Endothelial cell of umbilical vein (primary cell): ENCODE measurements around the gene LILRB3. TPM values are rescaled to one million over a fixed set of nuclear protein-coding genes. Genes with fewer than 3 reads are reported as not detected.
"Not testable (repeated sequence)": the region's sequence is repeated elsewhere in the genome, so short reads cannot be mapped to it uniquely, and the experiment has no call there.

Experiments used
- BruUV-seq: library from RNA; stranded (reverse); fragments of 400-500 nt; replicated peaks from 2 replicates; lab custom pipeline; 2021; lab: Mats Ljungman, UMichigan
- CTCF ChIA-PET: fragments of 300-600, 350-600 bp; sonication (Branson Sonifier 250); formaldehyde crosslinking; loops from one replicate; lab custom pipeline; 2021; ENCODE audit warnings: antibody characterized with exemption, inconsistent platforms; lab: Charles Lee
- POLR2A ChIA-PET: fragments of 300-600, 350-600 bp; sonication (Branson Sonifier 250); formaldehyde crosslinking; loops from one replicate; lab custom pipeline; 2021; ENCODE audit warnings: antibody characterized with exemption, inconsistent platforms; lab: Charles Lee
- DNase-seq: peaks from one replicate; pipeline ENCODE4 v3.0.0-alpha.2; 2011; ENCODE audit warnings: low read depth, low spot score
- FAIRE-seq: peaks from 2 replicates; lab custom pipeline; 2011; peaks lifted over from hg19 to GRCh38; lab: Jason Lieb, UNC
- H2AFZ ChIP-seq: 2 replicates; pipeline ENCODE4 v1.6.0; 2012; ENCODE audit warnings: low read depth, low read length, control low read depth, inconsistent platforms
- H3K27ac ChIP-seq: 2 replicates; pipeline ENCODE4 v1.5.1; 2011; ENCODE audit warnings: low read depth, mild to moderate bottlenecking, control low read depth, low read length, moderate library complexity; ENCODE audit not compliant: insufficient read depth
- H3K27me3 ChIP-seq, 2 experiments: 2 replicates each; pipeline versions ENCODE4 v1.6.0 to v1.6.1; 2011; ENCODE audit warnings: low read length in 2 of 2, mixed read lengths in 1 of 2; ENCODE audit not compliant: control insufficient read depth in 2 of 2, insufficient read depth in 2 of 2
- H3K36me3 ChIP-seq, 2 experiments: 2 replicates in 1 of 2; 3 replicates in 1 of 2; pipeline ENCODE4 v1.5.1; 2011; ENCODE audit warnings: low read length in 2 of 2, mild to moderate bottlenecking in 1 of 2, moderate library complexity in 1 of 2; ENCODE audit not compliant: control insufficient read depth in 2 of 2, insufficient read depth in 2 of 2; ENCODE audit errors: extremely low read depth in 1 of 2
- H3K4me1 ChIP-seq: 3 replicates; pipeline ENCODE4 v1.5.1; 2011; ENCODE audit warnings: mild to moderate bottlenecking, low read length; ENCODE audit not compliant: control insufficient read depth, insufficient read depth; ENCODE audit errors: extremely low read depth
- H3K4me2 ChIP-seq: 2 replicates; pipeline ENCODE4 v1.6.1; 2011; ENCODE audit warnings: low read length, control low read depth, mixed read lengths; ENCODE audit not compliant: insufficient read depth
- H3K4me3 ChIP-seq, 3 experiments: fragments of 200-600 bp in 1 of 3; sonication (generic), shearing (Covaris generic) in 1 of 3; replicated peaks in 1 of 3; 2 replicates each; pipeline ENCODE4 v1.5.1; 2011 to 2016; ENCODE audit warnings: control low read depth in 3 of 3, low read length in 3 of 3, mild to moderate bottlenecking in 2 of 3, inconsistent platforms in 1 of 3, low read depth in 1 of 3, moderate library complexity in 1 of 3; ENCODE audit not compliant: insufficient read depth in 1 of 3
- H3K79me2 ChIP-seq: 2 replicates; pipeline ENCODE4 v1.6.0; 2012; ENCODE audit warnings: low read length, inconsistent platforms; ENCODE audit not compliant: control insufficient read depth, insufficient read depth
- H3K9ac ChIP-seq: replicated peaks from 2 replicates; pipeline ENCODE3; 2011; ENCODE audit warnings: low read length, control low read depth; ENCODE audit not compliant: insufficient read depth; ENCODE audit errors: extremely low read depth
- H3K9me1 ChIP-seq: replicated peaks from 3 replicates; pipeline ENCODE4 v1.6.0; 2011; ENCODE audit warnings: mild to moderate bottlenecking, low read length; ENCODE audit not compliant: control insufficient read depth, insufficient read depth; ENCODE audit errors: extremely low read depth
- H3K9me3 ChIP-seq: replicated peaks from 2 replicates; pipeline ENCODE4 v1.5.1; 2012; ENCODE audit warnings: low read length, inconsistent platforms; ENCODE audit not compliant: control insufficient read depth, insufficient read depth
- H4K20me1 ChIP-seq: replicated peaks from 2 replicates; pipeline ENCODE3; 2011; ENCODE audit warnings: mild to moderate bottlenecking, low read length; ENCODE audit not compliant: control insufficient read depth, insufficient read depth; ENCODE audit errors: extremely low read depth
- CTCF ChIP-seq, 2 donors: IDR thresholded peaks; 1 replicate in 1 of 2; 2 replicates in 1 of 2; pipeline ENCODE4 v1.5.1; 2011; ENCODE audit warnings: low read length in 2 of 2, mild to moderate bottlenecking in 2 of 2, moderate library complexity in 2 of 2, control low read depth in 1 of 2, inconsistent platforms in 1 of 2, low read depth in 1 of 2; ENCODE audit not compliant: insufficient read depth in 1 of 2; ENCODE audit errors: extremely low read depth in 1 of 2
- FOS ChIP-seq: IDR thresholded peaks from 2 replicates; pipeline ENCODE4 v1.6.1; 2011; ENCODE audit warnings: mild to moderate bottlenecking, low read length, moderate library complexity, borderline replicate concordance; ENCODE audit not compliant: insufficient read depth
- GATA2 ChIP-seq: IDR thresholded peaks from 2 replicates; pipeline ENCODE4 v1.7.0; 2011; ENCODE audit warnings: low read depth, mild to moderate bottlenecking, moderate library complexity, mixed read lengths, low read length; ENCODE audit not compliant: insufficient read length, insufficient read depth
- JUN ChIP-seq: IDR thresholded peaks from 2 replicates; pipeline ENCODE4 v1.6.1; 2011; ENCODE audit warnings: borderline replicate concordance, low read depth; ENCODE audit not compliant: insufficient read length, insufficient read depth
- MAX ChIP-seq: IDR thresholded peaks from 2 replicates; pipeline ENCODE4 v1.6.1; 2011; ENCODE audit not compliant: insufficient read depth, insufficient read length
- MYC ChIP-seq: IDR thresholded peaks from one replicate; pipeline ENCODE4 v1.6.1; 2011; ENCODE audit warnings: mild to moderate bottlenecking, low read depth, low read length
- POLR2A ChIP-seq: IDR thresholded peaks from 2 replicates; pipeline ENCODE4 v1.6.1; 2012; ENCODE audit warnings: low read depth, mild to moderate bottlenecking, control low read depth, low read length
- POLR2AphosphoS5 ChIP-seq: IDR thresholded peaks from 2 replicates; pipeline ENCODE4 v1.6.1; 2012; ENCODE audit warnings: low read depth, mild to moderate bottlenecking, control low read depth, low read length, moderate library complexity; ENCODE audit not compliant: insufficient read depth
- dilution Hi-C: fragments of 300-500 bp; cut with MboI; formaldehyde crosslinking; loops from one replicate; pipeline ENCODE4 v1.15.0; 2019; ENCODE audit warnings: low sequenced_read_pairs; ENCODE audit not compliant: extremely low pct_ligation_motif_present
- intact Hi-C: fragments of 100-400 bp; cut with micrococcal nuclease; formaldehyde crosslinking; loops from one replicate; pipeline ENCODE4 v1.10.0; 2022
- polyA plus RNA-seq, 4 experiments: library from polyadenylated mRNA; depleted of rRNA in 3 of 4; stranded (reverse) in 3 of 4; unstranded in 1 of 4; fragments of >200 nt; gene quantifications; 2 replicates each; pipeline versions ENCODE4 v1.2.1 to v1.2.3, GENCODE V29; 2011 to 2012; ENCODE audit warnings: missing spikeins in 1 of 4
- total RNA-seq: library from RNA; stranded (reverse); gene quantifications from 2 replicates; pipeline ENCODE4 v1.2.3, GENCODE V29; 2021

LILRB3 gene
- total and polyA plus RNA-seq, 2 donors (not counting 3 experiments of a cell fraction or from before 2014, with no cell fraction given): not detected

GRCh38 chr19:54183431-54183830, 39.4 kb downstream of the LILRB3 start:
- no peak overlapping the region for H3K4me2 ChIP-seq
- H4K20me1 ChIP-seq: no peaks in the 10 kb centered on the region
- intact Hi-C loops (no loop called here), dilution Hi-C loops (no loop called here)
- H3K27ac ChIP-seq: no peak overlapping the region
- ChIA-PET POLR2A (no interaction called here), CTCF (interaction anchor here (1.2 to 1.3 kb wide), 2 partner anchors 15 to 24 kb away, joined by 4 read pairs; partner anchors contain the start of gene LENG1)
- DNase-seq (peak; percentile 26), FAIRE-seq (no peak)
- H3K27me3 ChIP-seq: no peaks in the 10 kb centered on the region
- H3K79me2 ChIP-seq: peaks cover 24% of the 10 kb centered on the region
- BruUV-seq: no TSS peak
- H3K36me3 ChIP-seq: peaks cover 11 to 38% of the 10 kb centered on the region in 2 experiments
- H3K9me3 ChIP-seq: no peaks in the 10 kb centered on the region
- H3K9ac ChIP-seq: no peak overlapping the region
- H2AFZ ChIP-seq: no peak overlapping the region
- TF ChIP-seq POLR2A (no peak), MYC (no peak), CTCF (IDR thresholded peaks at IDR 0.05; ENCODE audit: extremely low read depth in 1 of 2, insufficient read depth in 1 of 2, low read depth in 1 of 2, low read length in 2 of 2) (no peak), GATA2 (no peak), MAX (no peak), POLR2AphosphoS5 (no peak), FOS (no peak), JUN (no peak)
- H3K9me1 ChIP-seq: no peaks in the 10 kb centered on the region
- peaks cover 9% of the 10 kb centered on the region for H3K4me1 ChIP-seq
- no peak overlapping the region for H3K4me3 ChIP-seq

GRCh38 chr19:54181894-54182293, 40.9 kb downstream of the LILRB3 start:
- intact Hi-C loops, POLR2A ChIA-PET, dilution Hi-C loops: not testable (repeated sequence)

More at GRCh38 chr19:54181894-54182293, 40.9 kb downstream of the LILRB3 start:
- H3K9me1 ChIP-seq, H2AFZ ChIP-seq, H3K27ac ChIP-seq, H3K9me3 ChIP-seq, H3K4me2 ChIP-seq, H4K20me1 ChIP-seq, BruUV-seq, H3K9ac ChIP-seq, DNase-seq, FAIRE-seq, H3K4me3 ChIP-seq, H3K4me1 ChIP-seq, H3K27me3 ChIP-seq: not testable (repeated sequence)
- CTCF ChIA-PET: interaction anchor here (1.1 to 2.2 kb wide), 2 partner anchors 11 to 13 kb away, joined by 3 to 5 read pairs; no protein-coding TSS in a partner anchor
- Histone ChIP-seq H3K36me3 (peaks cover 6 to 41% of the 10 kb centered on the region in 2 experiments), H3K79me2 (peaks cover 12% of the 10 kb centered on the region)
